GM19328 (cell line): Measurements from ENCODE around the gene TOP1.

Source experiments
- ATAC-seq: cut with Tn5 transposase; IDR thresholded peaks from one replicate; pipeline ENCODE4 v1.9.1; 2021; ENCODE audit warnings: mild to moderate bottlenecking, moderate library complexity; ENCODE audit not compliant: unreplicated experiment

Gene TOP1

GRCh38 chr20:41054847-41055230 is 26.2 kb downstream of the TOP1 start:
- no peak for ATAC-seq

DNA sequence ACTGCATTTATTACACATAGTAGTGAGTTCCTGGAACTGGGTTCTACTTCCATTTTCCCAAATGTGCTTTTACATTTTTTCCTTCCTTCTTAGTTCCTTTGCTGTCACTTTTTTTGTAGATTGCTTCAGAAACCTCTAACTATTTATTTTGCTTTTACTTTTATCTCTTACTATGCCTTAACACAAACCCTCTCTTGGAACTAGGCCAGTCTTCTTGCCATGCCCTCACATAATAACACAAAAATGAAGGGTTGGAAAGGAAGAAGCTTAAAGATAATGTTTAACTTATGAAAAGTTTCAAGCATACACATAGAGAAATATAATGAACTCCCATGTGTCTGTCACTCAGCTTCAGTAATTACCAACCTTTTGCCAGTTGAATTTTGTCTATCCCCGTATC is 27.1 kb downstream of the TOP1 start:
- ATAC-seq = no peak

GRCh38 chr20:41057999-41058673 is 29.5 kb downstream of the TOP1 start:
- no peak for ATAC-seq

DNA sequence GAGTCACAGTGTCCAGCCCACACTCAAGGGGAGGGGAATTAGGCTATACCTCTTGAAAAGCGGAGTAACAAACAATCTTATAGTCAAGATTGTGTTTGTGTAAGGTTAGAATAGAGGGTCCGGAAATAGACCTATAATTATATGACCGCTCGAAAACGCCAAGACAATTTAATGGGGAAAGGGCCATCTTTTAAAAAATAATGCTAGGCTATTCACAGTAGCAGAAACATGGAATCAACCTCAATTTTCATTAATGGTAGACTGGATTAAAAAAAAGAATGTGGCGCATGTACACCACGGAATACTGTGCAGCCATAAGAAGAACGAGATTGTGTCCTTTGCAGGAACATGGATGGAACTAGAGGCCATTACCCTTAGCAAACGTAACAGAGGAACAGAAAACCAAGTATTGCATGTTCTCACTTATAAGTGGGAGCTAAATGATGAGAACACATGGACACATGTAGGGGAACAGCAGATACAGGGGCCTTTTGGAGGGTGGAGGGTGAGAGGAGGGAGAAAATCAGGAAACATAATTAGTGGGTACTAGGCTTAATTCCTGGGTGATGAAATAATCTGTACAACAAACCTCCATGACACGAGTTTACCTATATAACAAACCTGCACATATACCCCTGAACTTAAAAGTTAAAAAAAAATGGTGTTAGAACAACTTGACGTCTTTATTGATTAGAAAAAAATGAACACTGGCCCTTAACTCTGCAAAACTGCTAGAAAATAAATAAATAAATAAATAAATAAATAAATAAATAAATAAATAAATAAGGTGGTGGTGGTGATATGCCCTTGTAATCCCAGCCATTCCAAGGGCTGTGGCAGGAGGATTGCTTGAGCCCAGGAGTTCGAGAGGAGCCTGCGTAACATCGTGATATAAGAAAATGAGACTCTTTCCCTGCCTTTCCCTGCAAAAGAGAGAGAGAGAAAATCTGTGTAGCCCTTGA is 30.3 kb downstream of the TOP1 start:
- no peak for ATAC-seq

DNA sequence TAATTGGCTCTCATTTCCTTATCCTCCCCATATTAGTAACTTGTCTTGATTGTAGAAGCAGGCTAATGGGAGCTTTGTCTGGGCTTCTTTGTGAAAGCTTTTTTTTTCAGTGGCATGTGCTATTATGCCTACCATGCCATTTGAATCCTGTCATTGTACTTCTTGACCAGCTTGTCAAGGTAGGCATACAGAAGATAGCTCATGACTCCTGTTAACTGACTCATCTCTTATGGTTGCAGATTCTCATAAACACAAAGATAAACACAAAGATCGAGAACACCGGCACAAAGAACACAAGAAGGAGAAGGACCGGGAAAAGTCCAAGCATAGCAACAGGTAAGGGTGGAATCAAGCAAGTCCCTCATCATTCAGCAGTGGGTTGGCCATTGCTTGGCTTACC is 32.5 kb downstream of the TOP1 start:
- ATAC-seq = no peak

GRCh38 chr20:41063442-41063841 is 34.8 kb downstream of the TOP1 start:
- ATAC-seq = no peak

DNA sequence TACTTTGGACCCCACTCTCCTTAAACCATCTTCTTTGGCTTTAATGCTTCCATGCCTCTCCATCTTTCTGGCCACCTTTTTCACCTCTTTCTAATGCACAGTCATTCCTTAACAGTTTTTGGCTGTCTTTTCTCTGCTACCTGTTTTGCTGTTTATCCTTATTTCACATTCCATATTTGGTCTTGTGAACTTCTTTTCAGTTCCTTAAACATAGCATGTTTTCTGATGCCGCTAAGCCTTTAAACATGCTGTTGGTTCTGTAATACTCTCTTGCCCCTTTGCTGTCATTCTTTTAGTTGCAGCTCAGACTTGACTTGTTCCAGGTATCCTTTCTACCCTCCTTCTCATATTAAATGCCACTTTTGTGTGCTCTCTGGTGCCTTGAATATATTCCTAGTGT is 35.8 kb downstream of the TOP1 start:
- no peak for ATAC-seq

DNA sequence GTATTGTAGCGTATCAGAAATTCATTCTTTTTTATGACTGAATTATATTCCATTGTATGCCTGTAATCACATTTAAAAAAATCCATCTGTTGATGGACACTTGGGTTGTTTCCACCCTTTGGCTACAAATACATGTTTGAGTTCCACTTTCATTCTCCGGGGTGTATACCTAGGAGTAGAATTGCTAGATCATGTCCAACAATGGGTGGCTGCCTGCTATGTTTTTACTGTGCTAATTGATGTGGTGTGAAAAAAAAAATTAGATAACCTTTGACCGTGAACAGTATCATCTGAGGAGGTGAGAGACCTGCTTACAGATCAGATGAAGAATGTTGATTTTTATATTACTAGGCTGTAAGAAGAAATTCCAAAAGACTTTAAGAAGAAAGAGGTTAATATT is 37.1 kb downstream of the TOP1 start:
- no peak for ATAC-seq

DNA sequence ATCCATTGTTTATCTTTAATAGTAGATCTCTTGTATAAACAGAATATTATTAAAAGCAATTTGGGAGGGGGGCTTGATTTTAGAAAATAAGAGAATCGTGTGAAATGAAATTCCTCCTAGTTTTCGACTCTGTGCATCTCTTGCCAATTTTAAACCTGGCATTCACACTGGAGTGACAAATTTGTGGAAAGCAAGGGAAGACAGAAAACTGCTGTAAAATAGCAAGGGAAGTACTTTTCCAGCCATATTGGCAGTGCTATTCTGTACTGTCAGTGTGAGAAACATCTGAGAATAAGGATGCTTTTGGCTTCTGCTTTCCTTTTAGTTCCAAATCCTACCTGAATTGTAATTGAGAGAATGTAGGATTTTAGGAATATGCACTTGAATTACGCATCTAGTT is 40.2 kb downstream of the TOP1 start:
- ATAC-seq = no peak

DNA sequence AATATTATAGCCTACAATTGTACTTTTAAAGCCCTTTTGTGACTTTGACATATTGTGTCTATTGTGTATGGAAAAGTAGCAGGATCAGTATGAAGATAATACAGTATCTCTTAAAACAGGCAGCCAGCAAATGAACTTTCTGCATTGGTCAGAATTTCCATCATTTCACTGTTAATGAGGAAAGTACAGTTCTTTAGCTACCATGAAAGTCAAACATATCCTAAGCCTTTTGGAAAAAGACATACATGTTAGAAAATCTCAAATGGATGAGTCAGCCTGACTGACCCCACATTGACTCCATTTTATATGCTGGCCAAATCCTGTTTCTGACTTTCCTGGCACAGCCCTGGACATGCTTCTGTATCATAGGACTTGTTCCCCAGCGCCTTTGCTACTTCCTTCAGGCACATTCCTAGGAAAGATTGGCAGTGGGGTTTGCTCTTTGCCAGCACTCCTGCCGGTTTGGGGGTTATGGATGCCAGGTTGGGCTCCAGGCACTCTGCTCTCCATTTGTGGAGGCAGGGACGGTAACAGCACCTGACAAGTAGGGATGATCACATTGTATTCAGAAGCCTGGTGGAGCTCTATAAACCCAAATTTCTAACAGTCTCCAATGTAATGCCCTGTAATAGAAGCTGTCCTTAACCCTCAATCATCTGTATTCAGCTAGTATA is 43.7 kb downstream of the TOP1 start:
- ATAC-seq = no peak

DNA sequence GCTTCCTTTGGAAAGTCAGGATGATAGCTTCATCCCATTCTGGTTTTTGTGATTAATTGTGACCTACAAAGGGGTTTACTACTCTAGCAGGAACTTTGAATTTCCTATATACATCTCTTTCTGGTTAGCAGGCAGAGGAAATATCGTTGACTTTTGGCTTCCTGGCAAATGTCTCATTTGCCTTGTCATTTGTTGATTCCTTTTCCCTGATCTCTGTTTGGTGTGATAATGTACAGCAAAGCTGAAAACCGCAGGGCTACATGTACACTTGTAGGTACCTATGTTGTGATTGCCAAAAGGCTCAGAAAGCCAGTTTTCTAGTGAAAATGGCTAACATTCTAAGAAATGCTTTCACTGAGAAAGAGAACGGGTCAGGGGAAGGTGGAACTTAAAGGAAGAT is 44.3 kb downstream of the TOP1 start:
- ATAC-seq = no peak

GRCh38 chr20:41074441-41074840 is 45.8 kb downstream of the TOP1 start:
- ATAC-seq = no peak

GRCh38 chr20:41076776-41077175 is 48.2 kb downstream of the TOP1 start:
- ATAC-seq = no peak

DNA sequence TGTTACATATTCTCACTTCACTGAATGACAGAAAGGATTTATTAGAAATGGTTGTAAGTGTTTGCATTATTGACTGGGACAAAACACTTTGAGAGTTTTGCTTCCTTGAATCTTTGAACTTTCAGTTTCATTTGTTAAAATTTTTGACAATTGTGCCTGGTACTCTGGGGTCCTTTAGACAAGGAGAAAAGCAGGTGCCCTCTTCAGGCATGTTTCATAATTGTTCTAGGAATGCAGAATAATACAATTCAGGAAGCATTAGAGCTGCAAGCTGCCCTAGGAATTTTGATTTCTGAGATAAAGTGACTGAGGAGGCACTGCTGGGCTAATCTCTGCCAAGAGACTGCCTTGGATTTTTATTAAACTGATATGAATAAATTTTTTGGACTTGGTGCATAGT is 49.7 kb downstream of the TOP1 start:
- ATAC-seq = no peak

DNA sequence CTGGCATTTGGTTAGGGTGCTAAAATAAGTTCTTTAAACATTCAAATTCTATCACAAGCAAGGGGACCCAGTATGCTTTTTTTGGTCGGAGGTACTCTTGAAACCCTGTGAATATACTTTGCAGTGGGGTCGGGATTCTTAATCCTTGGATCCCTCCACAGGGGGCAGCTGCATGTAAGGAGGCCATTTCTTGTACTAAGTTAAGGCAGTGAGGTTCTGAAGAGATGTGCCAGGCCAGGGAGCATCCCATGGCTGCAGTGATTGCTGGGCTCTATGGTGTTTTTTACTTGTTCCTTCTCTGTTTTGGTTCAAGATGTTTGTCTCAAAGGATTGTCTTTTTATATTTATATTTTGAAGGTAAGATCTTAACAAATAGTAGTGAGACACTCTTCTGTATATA is 50.4 kb downstream of the TOP1 start:
- ATAC-seq = no peak

GRCh38 chr20:41080866-41081265 is 52.2 kb downstream of the TOP1 start:
- no peak for ATAC-seq

- ATAC-seq = no peak
Measured at GRCh38 chr20:41081276-41081814, 52.7 kb downstream of the TOP1 start.

- no peak for ATAC-seq
Measured at GRCh38 chr20:41082306-41082705, 53.7 kb downstream of the TOP1 start.

DNA sequence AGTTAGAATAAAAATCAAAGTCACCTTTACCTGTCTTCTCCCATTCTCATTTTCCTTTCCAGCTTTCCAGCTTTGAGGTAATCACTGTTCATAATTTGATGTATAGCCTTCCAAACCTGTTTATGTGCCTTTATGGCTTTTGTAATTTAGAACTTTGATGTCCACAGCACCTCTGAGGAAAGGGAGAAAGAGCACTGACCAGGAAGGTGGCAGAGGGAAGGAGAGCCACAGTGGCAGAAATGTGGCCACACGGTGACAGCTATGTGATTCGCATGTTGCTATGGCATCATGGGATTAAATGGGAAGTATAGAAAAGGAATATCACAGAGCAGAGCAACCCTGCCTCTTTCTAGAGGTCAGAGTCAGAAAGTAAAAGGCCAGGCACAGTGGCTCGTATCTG is 57.0 kb downstream of the TOP1 start:
- no peak for ATAC-seq

DNA sequence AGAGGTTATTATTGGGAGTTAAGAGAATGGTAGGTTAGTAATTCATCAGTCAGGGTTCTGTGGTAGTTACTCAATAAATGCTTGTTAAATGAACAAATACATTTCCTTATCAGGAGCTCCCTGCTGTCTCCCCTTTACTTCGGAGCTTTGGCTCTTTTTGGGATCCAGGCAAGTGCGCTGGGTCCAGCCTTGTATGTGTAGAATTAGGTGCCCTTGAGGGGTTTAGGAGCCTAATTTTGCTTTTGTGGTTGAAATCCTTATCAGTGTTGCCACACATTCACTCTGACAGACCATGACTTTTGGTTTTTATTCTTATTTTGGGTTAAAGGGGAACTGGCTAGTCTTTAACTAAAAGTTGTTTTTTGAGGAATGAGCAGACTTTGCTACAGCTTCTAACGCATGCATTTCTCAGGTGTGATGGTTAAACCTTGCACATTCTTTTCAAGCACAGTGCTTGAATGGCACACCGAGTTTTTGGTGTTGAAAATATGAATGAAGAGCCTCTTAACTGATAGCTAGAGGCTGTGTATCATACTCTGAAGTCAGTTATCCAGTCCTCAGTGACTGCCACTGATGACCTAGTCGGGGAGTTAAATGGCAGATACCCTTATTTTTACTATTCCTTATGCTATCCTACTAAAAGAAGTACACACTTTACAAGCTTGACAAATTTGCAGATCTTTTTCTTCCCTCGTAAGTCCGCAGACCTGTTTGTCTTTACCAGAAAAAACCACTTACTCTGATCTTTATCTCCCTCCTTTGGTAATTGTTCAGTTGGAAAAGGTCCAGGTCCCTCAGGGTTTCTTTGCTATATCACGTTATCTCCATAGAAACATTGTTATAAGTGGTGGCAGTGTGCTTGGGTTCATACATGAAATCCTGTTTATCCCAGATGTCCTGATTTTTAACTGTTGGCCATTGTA is 58.0 kb downstream of the TOP1 start:
- ATAC-seq = no peak

DNA sequence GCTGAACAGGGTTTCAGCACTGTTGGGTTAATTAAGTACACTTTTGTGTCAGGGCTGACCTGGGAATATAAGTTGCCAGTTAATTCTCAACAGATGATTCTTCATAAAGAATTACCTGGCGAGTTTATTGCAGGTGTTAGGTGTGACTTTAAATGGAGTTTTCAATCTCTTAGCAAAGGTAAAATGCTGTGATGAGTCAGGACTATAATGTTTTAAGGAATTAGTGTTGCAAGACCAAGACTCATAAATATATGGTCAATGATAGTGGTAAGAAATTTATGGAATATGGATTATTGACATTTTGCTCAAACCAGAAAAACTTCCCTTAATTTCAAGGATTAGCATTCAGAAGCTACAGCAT is 58.7 kb downstream of the TOP1 start:
- no peak for ATAC-seq
